Vagina (tissue), 2 donors: ENCODE data around the gene AHCYL2. TPM values are rescaled to one million over a fixed set of nuclear protein-coding genes. Genes with fewer than 3 reads are reported as not detected.

Experiments used
- DNase-seq, 2 donors: peaks; one replicate each; pipeline ENCODE4 v3.0.0-alpha.2; 2017; ENCODE audit errors: extremely low spot score in 2 of 2
- H3K27ac ChIP-seq: fragments of 200-600 bp; sonication (generic); one replicate; pipeline ENCODE4 v1.5.1; 2019
- H3K27me3 ChIP-seq: fragments of 200-600 bp; sonication (generic); one replicate; pipeline ENCODE4 v1.5.1; 2019
- H3K36me3 ChIP-seq, 2 donors: fragments of 200-600 bp; sonication (generic); one replicate each; pipeline ENCODE4 v1.5.1; 2017 to 2019
- H3K4me1 ChIP-seq: fragments of 200-600 bp; sonication (generic); one replicate; pipeline ENCODE4 v1.5.1; 2019
- H3K4me3 ChIP-seq, 2 donors: fragments of 200-600 bp; sonication (generic); 1 replicate in 1 of 2; 2 replicates in 1 of 2; pipeline ENCODE4 v1.5.1; 2016 to 2019
- H3K9me3 ChIP-seq: fragments of 200-600 bp; sonication (generic); one replicate; pipeline ENCODE4 v1.5.1; 2019
- CTCF ChIP-seq, 3 experiments: fragments of 450-650 bp in 2 of 3; fragments of 200-600 bp in 1 of 3; sonication (generic) in 1 of 3; IDR thresholded peaks; one replicate each; pipeline ENCODE4 v1.5.1; 2017 to 2019; ENCODE audit warnings: antibody characterized with exemption in 3 of 3, mild to moderate bottlenecking in 2 of 3, moderate library complexity in 2 of 3
- POLR2A ChIP-seq, 2 donors: fragments of 450-650 bp; IDR thresholded peaks; one replicate each; pipeline ENCODE4 v1.6.1; 2017; ENCODE audit warnings: antibody characterized with exemption in 2 of 2, mild to moderate bottlenecking in 2 of 2, moderate library complexity in 2 of 2
- POLR2AphosphoS5 ChIP-seq, 2 donors: sonication (generic); formaldehyde crosslinking; IDR thresholded peaks; one replicate each; pipeline ENCODE4 v1.9.0; 2017; ENCODE audit warnings: antibody characterized with exemption in 2 of 2, mild to moderate bottlenecking in 2 of 2, low read depth in 1 of 2; ENCODE audit not compliant: insufficient read depth in 1 of 2
- intact Hi-C: fragments of 100-400 bp; cut with DNase I; formaldehyde crosslinking; loops from one replicate; pipeline ENCODE4 v1.15.1; 2023
- total RNA-seq: library from RNA; depleted of rRNA; stranded (reverse); fragments of >200 nt; gene quantifications from one replicate; pipeline ENCODE4 v1.2.3, GENCODE V29; 2016

The AHCYL2 gene
- total RNA-seq, 1 donor from 2014 or later = 19.6 TPM

GRCh38 chr7:129187681-129188371, 37.0 kb upstream of the AHCYL2 start:
- Histone ChIP-seq H3K36me3 (no peaks in the 10 kb centered on the region), H3K27ac (peak overlapping the region; percentile 80), H3K9me3 (no peaks in the 10 kb centered on the region), H3K27me3 (no peaks in the 10 kb centered on the region), H3K4me1 (peaks cover 45% of the 10 kb centered on the region), H3K4me3 (peak overlapping the region; percentile 79 to 84)
- DNase-seq = no peak
- intact Hi-C loops = no loop called here
- TF ChIP-seq CTCF (IDR thresholded peaks at IDR 0.05) (no peak), POLR2A (IDR thresholded peaks at IDR 0.05) (no peak), POLR2AphosphoS5 (IDR thresholded peaks at IDR 0.05; ENCODE audit: insufficient read depth in 1 of 2, low read depth in 1 of 2) (no peak)

- TF ChIP-seq POLR2AphosphoS5 (IDR thresholded peaks at IDR 0.05; ENCODE audit: insufficient read depth in 1 of 2, low read depth in 1 of 2) = peak in 1 of 2 donors; percentile 48
- TF ChIP-seq CTCF (IDR thresholded peaks at IDR 0.05) = no peak
- peak in 1 of 2 donors; percentile 9 for TF ChIP-seq POLR2A (IDR thresholded peaks at IDR 0.05)
- Histone ChIP-seq H3K36me3 (no peaks in the 10 kb centered on the region), H3K27ac (peak within 1 kb of the TSS; percentile 80), H3K4me3 (peak within 1 kb of the TSS; percentile 79 to 84), H3K9me3 (no peaks in the 10 kb centered on the region), H3K27me3 (no peaks in the 10 kb centered on the region), H3K4me1 (peaks cover 46% of the 10 kb centered on the region)
- intact Hi-C loops = no loop called here
- DNase-seq = no peak
Measured at GRCh38 chr7:129188372-129188891, 36.4 kb upstream of the AHCYL2 start, which contains the start of gene SMO. Gene SMO, plus strand, starts transcription at chr7:129188633. Its CDS starts 519 bp downstream, at chr7:129189152.

GRCh38 chr7:129188892-129189660, 35.8 kb upstream of the AHCYL2 start:
- no peak for TF ChIP-seq CTCF (IDR thresholded peaks at IDR 0.05)
- TF ChIP-seq POLR2A (IDR thresholded peaks at IDR 0.05) = no peak
- TF ChIP-seq POLR2AphosphoS5 (IDR thresholded peaks at IDR 0.05; ENCODE audit: insufficient read depth in 1 of 2, low read depth in 1 of 2) = no peak
- H3K9me3 ChIP-seq = no peaks in the 10 kb centered on the region
- H3K27me3 ChIP-seq = no peaks in the 10 kb centered on the region
- peak overlapping the region; percentile 79 to 84 for H3K4me3 ChIP-seq
- intact Hi-C loops = no loop called here
- no peaks in the 10 kb centered on the region for H3K36me3 ChIP-seq
- peaks cover 46% of the 10 kb centered on the region for H3K4me1 ChIP-seq
- no peak for DNase-seq
- peak overlapping the region; percentile 80 for H3K27ac ChIP-seq

GRCh38 chr7:129189661-129190310, 35.0 kb upstream of the AHCYL2 start:
- Histone ChIP-seq H3K27me3 (no peaks in the 10 kb centered on the region), H3K27ac (peak overlapping the region; percentile 80), H3K36me3 (no peaks in the 10 kb centered on the region), H3K4me1 (peaks cover 46% of the 10 kb centered on the region), H3K9me3 (no peaks in the 10 kb centered on the region), H3K4me3 (peak overlapping the region; percentile 79 to 84)
- TF ChIP-seq POLR2AphosphoS5 (IDR thresholded peaks at IDR 0.05; ENCODE audit: insufficient read depth in 1 of 2, low read depth in 1 of 2) (no peak), POLR2A (IDR thresholded peaks at IDR 0.05) (no peak), CTCF (IDR thresholded peaks at IDR 0.05) (no peak)
- no peak for DNase-seq
- intact Hi-C loops = no loop called here
